CD4-positive, alpha-beta memory T cell (primary cell): ENCODE results near the gene CBX2. TPM values are rescaled to one million over a fixed set of nuclear protein-coding genes. Genes with fewer than 3 reads are reported as not detected.

Experiments used
- CTCF ChIA-PET: fragments of 350-600 bp; sonication (Branson Sonifier 250); formaldehyde crosslinking; loops from one replicate; lab custom pipeline; 2021; ENCODE audit warnings: inconsistent platforms; ENCODE audit not compliant: partially characterized antibody; lab: Charles Lee
- POLR2A ChIA-PET: fragments of 350-600 bp; sonication (Branson Sonifier 250); formaldehyde crosslinking; loops from one replicate; lab custom pipeline; 2021; ENCODE audit not compliant: partially characterized antibody; lab: Charles Lee
- DNase-seq, 5 donors: peaks; one replicate each; pipeline versions ENCODE4 v3.0.0 to v3.0.0-alpha.2; 2020 to 2022; ENCODE audit warnings: mixed read lengths in 1 of 5
- H3K27ac ChIP-seq: one replicate; pipeline ENCODE4 v1.7.0; 2013; ENCODE audit warnings: low read depth, low read length
- H3K27me3 ChIP-seq: 2 replicates; pipeline ENCODE4 v1.7.0; 2013; ENCODE audit warnings: mild to moderate bottlenecking, low read length, moderate library complexity; ENCODE audit not compliant: insufficient read depth
- H3K36me3 ChIP-seq: 2 replicates; pipeline ENCODE4 v1.7.0; 2013; ENCODE audit warnings: mild to moderate bottlenecking, low read length, moderate library complexity; ENCODE audit not compliant: insufficient read depth
- H3K4me1 ChIP-seq: 2 replicates; pipeline ENCODE4 v1.7.0; 2013; ENCODE audit warnings: mild to moderate bottlenecking, low read length, moderate library complexity; ENCODE audit not compliant: insufficient read depth
- H3K4me3 ChIP-seq, 2 donors: one replicate each; pipeline ENCODE4 v1.7.0; 2013; ENCODE audit warnings: low read length in 2 of 2, mild to moderate bottlenecking in 1 of 2
- H3K9me3 ChIP-seq, 2 donors: one replicate each; pipeline ENCODE4 v1.7.0; 2013; ENCODE audit warnings: low read length in 2 of 2, control low read depth in 1 of 2; ENCODE audit not compliant: control insufficient read depth in 1 of 2
- H3K27ac Mint-ChIP-seq, 7 donors: one replicate each; pipeline ENCODE4 v1.8.0; 2020 to 2021; ENCODE audit warnings: mixed read lengths in 7 of 7, mild to moderate bottlenecking in 6 of 7, inconsistent platforms in 3 of 7, moderate library complexity in 3 of 7
- H3K27me3 Mint-ChIP-seq, 2 donors: one replicate each; pipeline ENCODE4 v1.8.0; 2020 to 2021; ENCODE audit warnings: mixed read lengths in 2 of 2
- H3K36me3 Mint-ChIP-seq, 2 donors: one replicate each; pipeline ENCODE4 v1.8.0; 2020 to 2021; ENCODE audit warnings: mixed read lengths in 2 of 2, inconsistent platforms in 1 of 2, mild to moderate bottlenecking in 1 of 2
- H3K4me1 Mint-ChIP-seq, 4 donors: one replicate each; pipeline ENCODE4 v1.8.0; 2020 to 2021; ENCODE audit warnings: mixed read lengths in 4 of 4, mild to moderate bottlenecking in 1 of 4
- H3K4me3 Mint-ChIP-seq, 8 donors: one replicate each; pipeline ENCODE4 v1.8.0; 2020 to 2021; ENCODE audit warnings: mixed read lengths in 8 of 8, mild to moderate bottlenecking in 7 of 8, moderate library complexity in 6 of 8, inconsistent platforms in 3 of 8
- H3K9me3 Mint-ChIP-seq, 8 donors: one replicate each; pipeline ENCODE4 v1.8.0; 2020 to 2021; ENCODE audit warnings: mixed read lengths in 8 of 8, mild to moderate bottlenecking in 5 of 8, inconsistent platforms in 3 of 8, moderate library complexity in 1 of 8
- intact Hi-C: fragments of 100-400 bp; cut with micrococcal nuclease; formaldehyde crosslinking; loops from one replicate; pipeline ENCODE4 v1.15.1; 2023
- polyA plus RNA-seq, 2 donors: library from polyadenylated mRNA; unstranded; fragments of 300-500 nt; fragmentation: Illumina TruSeq; gene quantifications; one replicate each; pipeline ENCODE4 v1.2.3, GENCODE V29; 2021
- total RNA-seq, 2 experiments: library from RNA; stranded (reverse); gene quantifications; one replicate each; pipeline ENCODE4 v1.2.3, GENCODE V29; 2021

The CBX2 gene
- under 1 TPM; 0.06 to 0.44 TPM for total RNA-seq
- not detected for polyA plus RNA-seq

GRCh38 chr17:79777894-79778503 is at the start of gene CBX2:
TSS of gene CBX2 (plus strand) at chr17:79778148. CDS start at chr17:79778236, 88 bp downstream.
- DNase-seq = peak; percentile 65 to 79 (median 75)
- H3K27me3 Mint-ChIP-seq = peaks cover 47 to 60% of the 10 kb centered on the region in 2 donors
- intact Hi-C loops = loop anchor here (2.0 kb wide), 1 partner anchor 19 kb away; the partner anchor contains the start of gene CBX8

GRCh38 chr17:79728169-79728907 is 49.6 kb upstream of the CBX2 start:
- H3K36me3 ChIP-seq = no peaks in the 10 kb centered on the region
- ChIA-PET CTCF (interaction anchor here (0.8 to 2.6 kb wide), 5 partner anchors 13 to 863 kb away, joined by 3 to 12 read pairs (median 4); partner anchors contain the start of gene GAA), POLR2A (interaction anchor here (0.6 to 1.7 kb wide), 3 partner anchors 13 to 269 kb away, joined by 3 to 5 read pairs (median 4); no protein-coding TSS in a partner anchor)
- H3K9me3 Mint-ChIP-seq = no peaks in the 10 kb centered on the region
- H3K4me1 Mint-ChIP-seq = peaks cover 6 to 35% (median 21%) of the 10 kb centered on the region in 4 donors
- peaks cover 16% of the 10 kb centered on the region for H3K4me1 ChIP-seq
- H3K9me3 ChIP-seq = no peaks in the 10 kb centered on the region
- H3K27me3 Mint-ChIP-seq = no peaks in the 10 kb centered on the region
- H3K36me3 Mint-ChIP-seq = no peaks in the 10 kb centered on the region
- intact Hi-C loops = no loop called here
- H3K4me3 Mint-ChIP-seq = peak overlapping the region in 7 of 8 donors; percentile 54 to 82 (median 74)
- DNase-seq = peak; percentile 86 to 90 (median 87)
- no peak overlapping the region for H3K27ac ChIP-seq
- H3K4me3 ChIP-seq = no peak overlapping the region
- peak overlapping the region; percentile 68 to 94 (median 86) for H3K27ac Mint-ChIP-seq
- H3K27me3 ChIP-seq = no peaks in the 10 kb centered on the region

More at GRCh38 chr17:79777894-79778503, at the start of gene CBX2:
- peak within 1 kb of the TSS; percentile 79 to 85 (median 80) for H3K4me3 Mint-ChIP-seq
- ChIA-PET POLR2A (interaction anchor here (0.8 to 3.3 kb wide), 3 partner anchors 18 to 63 kb away, joined by 3 to 19 read pairs (median 3); partner anchors contain the start of gene CBX8), CTCF (interaction anchor here (2.5 kb wide), 1 partner anchor 11 kb away, joined by 8 read pairs; no protein-coding TSS in a partner anchor)
- no peaks in the 10 kb centered on the region for H3K36me3 ChIP-seq
- peaks cover 20% of the 10 kb centered on the region for H3K27me3 ChIP-seq
- H3K4me1 ChIP-seq = peaks cover 20% of the 10 kb centered on the region
- peaks cover 0 to 4% (median 0%) of the 10 kb centered on the region in 8 donors for H3K9me3 Mint-ChIP-seq
- H3K9me3 ChIP-seq = no peaks in the 10 kb centered on the region
- no peak within 1 kb of the TSS for H3K27ac ChIP-seq
- peak within 1 kb of the TSS in 6 of 7 donors; percentile 15 to 82 (median 57) for H3K27ac Mint-ChIP-seq
- H3K4me1 Mint-ChIP-seq = peaks cover 2 to 12% (median 10%) of the 10 kb centered on the region in 4 donors
- no peaks in the 10 kb centered on the region for H3K36me3 Mint-ChIP-seq
- H3K4me3 ChIP-seq = peak within 1 kb of the TSS in 1 of 2 donors; percentile 43

- Mint-ChIP-seq H3K4me1 (peaks cover 7 to 38% (median 23%) of the 10 kb centered on the region in 4 donors), H3K27me3 (no peaks in the 10 kb centered on the region), H3K9me3 (no peaks in the 10 kb centered on the region), H3K36me3 (no peaks in the 10 kb centered on the region), H3K27ac (peak overlapping the region in 5 of 7 donors; percentile 68 to 94 (median 78)), H3K4me3 (peak overlapping the region in 6 of 8 donors; percentile 54 to 82 (median 77))
- CTCF ChIA-PET = interaction anchor here (0.8 to 2.6 kb wide), 4 partner anchors 12 to 373 kb away, joined by 3 to 12 read pairs (median 6); partner anchors contain the start of gene GAA
- Histone ChIP-seq H3K27ac (no peak overlapping the region), H3K4me1 (peaks cover 19% of the 10 kb centered on the region), H3K4me3 (no peak overlapping the region), H3K9me3 (no peaks in the 10 kb centered on the region), H3K27me3 (no peaks in the 10 kb centered on the region), H3K36me3 (no peaks in the 10 kb centered on the region)
- POLR2A ChIA-PET = interaction anchor here (0.6 to 1.7 kb wide), 3 partner anchors 12 to 268 kb away, joined by 3 to 5 read pairs (median 4); no protein-coding TSS in a partner anchor
- intact Hi-C loops = no loop called here
- DNase-seq = no peak
These were observed 49.0 kb upstream of the CBX2 start for GRCh38 chr17:79728908-79729471.

- CTCF ChIA-PET = no interaction called here
- H3K9me3 Mint-ChIP-seq = no peaks in the 10 kb centered on the region
- H3K4me1 Mint-ChIP-seq = peaks cover 7 to 38% (median 23%) of the 10 kb centered on the region in 4 donors
- H3K27me3 Mint-ChIP-seq = peaks cover 0 to under 1% of the 10 kb centered on the region in 2 donors
- no peak for DNase-seq
- no peaks in the 10 kb centered on the region for H3K36me3 Mint-ChIP-seq
- POLR2A ChIA-PET = no interaction called here
- Histone ChIP-seq H3K27me3 (no peaks in the 10 kb centered on the region), H3K27ac (no peak overlapping the region), H3K4me3 (no peak overlapping the region), H3K9me3 (no peaks in the 10 kb centered on the region), H3K4me1 (peaks cover 19% of the 10 kb centered on the region), H3K36me3 (no peaks in the 10 kb centered on the region)
- peak overlapping the region in 4 of 8 donors; percentile 2 to 50 (median 16) for H3K4me3 Mint-ChIP-seq
- intact Hi-C loops = no loop called here
- peak overlapping the region in 2 of 7 donors; percentile 85 to 88 for H3K27ac Mint-ChIP-seq
These were observed 48.2 kb upstream of the CBX2 start for GRCh38 chr17:79729761-79730160.

GRCh38 chr17:79730437-79730768 is 47.5 kb upstream of the CBX2 start:
- POLR2A ChIA-PET = no interaction called here
- H3K36me3 Mint-ChIP-seq = no peaks in the 10 kb centered on the region

GRCh38 chr17:79730769-79731483 is 47.0 kb upstream of the CBX2 start, which contains the start of gene ENPP7:
TSS of gene ENPP7 (plus strand) at chr17:79730943. CDS start at chr17:79731140, 197 bp downstream.
- POLR2A ChIA-PET = no interaction called here
- Mint-ChIP-seq H3K36me3 (no peaks in the 10 kb centered on the region), H3K27ac (peak within 1 kb of the TSS in 1 of 7 donors; percentile 85), H3K4me3 (peak within 1 kb of the TSS in 1 of 8 donors; percentile 50), H3K27me3 (peaks cover 0 to 3% of the 10 kb centered on the region in 2 donors), H3K9me3 (peaks cover 0 to 3% (median 0%) of the 10 kb centered on the region in 8 donors), H3K4me1 (peaks cover 7 to 38% (median 23%) of the 10 kb centered on the region in 4 donors)
- H3K36me3 ChIP-seq = no peaks in the 10 kb centered on the region
- intact Hi-C loops = no loop called here
- H3K9me3 ChIP-seq = no peaks in the 10 kb centered on the region
- H3K4me1 ChIP-seq = peaks cover 19% of the 10 kb centered on the region
- no peak within 1 kb of the TSS for H3K4me3 ChIP-seq
- no peaks in the 10 kb centered on the region for H3K27me3 ChIP-seq
- DNase-seq = no peak
- no peak within 1 kb of the TSS for H3K27ac ChIP-seq
- CTCF ChIA-PET = no interaction called here

More at GRCh38 chr17:79730437-79730768, 47.5 kb upstream of the CBX2 start:
- Histone ChIP-seq H3K36me3 (no peaks in the 10 kb centered on the region), H3K9me3 (no peaks in the 10 kb centered on the region), H3K27me3 (no peaks in the 10 kb centered on the region), H3K4me1 (peaks cover 19% of the 10 kb centered on the region), H3K4me3 (no peak overlapping the region), H3K27ac (no peak overlapping the region)
- Mint-ChIP-seq H3K4me3 (no peak overlapping the region), H3K9me3 (no peaks in the 10 kb centered on the region), H3K4me1 (peaks cover 7 to 38% (median 23%) of the 10 kb centered on the region in 4 donors), H3K27me3 (peaks cover 0 to 3% of the 10 kb centered on the region in 2 donors), H3K27ac (no peak overlapping the region)
- DNase-seq = no peak
- intact Hi-C loops = no loop called here
- CTCF ChIA-PET = no interaction called here
